Upper lobe of left lung (tissue), 4 donors: ENCODE measurements around the gene RYR1.

ENCODE experiments used
- EP300 ChIP-seq, 4 donors: sonication (generic); formaldehyde crosslinking; IDR thresholded peaks; one replicate each; pipeline ENCODE4 v1.5.1; 2017; ENCODE audit warnings: antibody characterized with exemption in 4 of 4, control low read depth in 2 of 4
- POLR2A ChIP-seq, 4 donors: fragments of 450-650 bp; IDR thresholded peaks; one replicate each; pipeline ENCODE4 v1.5.1; 2016 to 2017; ENCODE audit warnings: antibody characterized with exemption in 4 of 4, mild to moderate bottlenecking in 2 of 4
- POLR2AphosphoS5 ChIP-seq, 2 donors: sonication (generic); formaldehyde crosslinking; IDR thresholded peaks; one replicate each; pipeline ENCODE4 v1.5.1; 2017; ENCODE audit warnings: antibody characterized with exemption in 2 of 2
- TF ChIP-seq, protein P1 (sequence below), 6 experiments: fragments of 450-650 bp in 4 of 6; fragments of 200-600 bp in 2 of 6; sonication (generic) in 2 of 6; IDR thresholded peaks; one replicate each; pipeline ENCODE4 v1.5.1; 2016 to 2019; ENCODE audit warnings: antibody characterized with exemption in 6 of 6

DNA sequence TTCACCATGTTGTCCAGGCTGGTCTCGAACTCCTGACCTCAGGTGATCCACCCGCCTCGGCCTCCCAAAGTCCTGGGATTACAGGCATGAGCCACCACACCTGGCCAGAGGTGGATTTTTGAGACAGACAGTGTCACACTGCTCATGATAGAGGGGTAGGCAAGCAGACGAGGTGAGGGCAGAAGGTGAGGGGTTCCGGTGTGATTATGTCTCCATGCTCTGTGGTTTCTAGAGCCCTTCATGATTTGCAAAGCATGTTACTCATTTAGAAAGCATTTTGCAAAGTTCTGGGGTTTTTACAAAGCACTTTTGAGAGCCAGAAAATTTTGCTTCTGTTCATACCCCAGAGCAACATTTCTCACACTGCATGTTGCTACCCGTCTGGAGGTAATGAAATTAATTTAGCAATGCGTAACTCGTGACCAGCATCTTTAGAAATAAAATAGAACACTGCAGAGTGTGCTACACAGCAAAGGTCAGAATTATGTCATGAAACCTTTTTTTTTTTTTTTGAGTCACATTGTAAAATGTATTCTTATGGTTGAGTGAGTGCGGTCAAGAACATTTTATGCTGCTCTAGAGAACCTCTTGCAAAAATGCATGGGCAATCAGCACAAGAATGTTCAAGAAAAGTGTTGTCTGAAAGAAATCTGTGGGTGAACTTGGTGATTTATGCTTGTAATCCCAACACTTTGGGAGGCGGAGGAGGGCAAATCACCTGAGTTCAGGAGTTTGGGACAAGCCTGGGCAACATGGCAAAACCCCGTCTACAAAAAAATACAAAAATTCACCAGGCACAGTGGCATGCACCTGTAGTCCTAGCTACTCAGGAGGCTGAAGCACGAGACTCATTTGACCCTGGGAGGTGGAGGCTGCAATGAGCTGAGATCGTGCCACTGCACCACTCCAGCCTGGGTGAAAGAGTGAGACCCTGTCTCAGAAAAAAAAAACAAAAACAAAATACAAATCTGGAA lies 126.2 kb downstream of the RYR1 start:
- no peak for TF ChIP-seq POLR2A (IDR thresholded peaks at IDR 0.05)
- TF ChIP-seq POLR2AphosphoS5 (IDR thresholded peaks at IDR 0.05), result no peak
- TF ChIP-seq, protein P1, sequence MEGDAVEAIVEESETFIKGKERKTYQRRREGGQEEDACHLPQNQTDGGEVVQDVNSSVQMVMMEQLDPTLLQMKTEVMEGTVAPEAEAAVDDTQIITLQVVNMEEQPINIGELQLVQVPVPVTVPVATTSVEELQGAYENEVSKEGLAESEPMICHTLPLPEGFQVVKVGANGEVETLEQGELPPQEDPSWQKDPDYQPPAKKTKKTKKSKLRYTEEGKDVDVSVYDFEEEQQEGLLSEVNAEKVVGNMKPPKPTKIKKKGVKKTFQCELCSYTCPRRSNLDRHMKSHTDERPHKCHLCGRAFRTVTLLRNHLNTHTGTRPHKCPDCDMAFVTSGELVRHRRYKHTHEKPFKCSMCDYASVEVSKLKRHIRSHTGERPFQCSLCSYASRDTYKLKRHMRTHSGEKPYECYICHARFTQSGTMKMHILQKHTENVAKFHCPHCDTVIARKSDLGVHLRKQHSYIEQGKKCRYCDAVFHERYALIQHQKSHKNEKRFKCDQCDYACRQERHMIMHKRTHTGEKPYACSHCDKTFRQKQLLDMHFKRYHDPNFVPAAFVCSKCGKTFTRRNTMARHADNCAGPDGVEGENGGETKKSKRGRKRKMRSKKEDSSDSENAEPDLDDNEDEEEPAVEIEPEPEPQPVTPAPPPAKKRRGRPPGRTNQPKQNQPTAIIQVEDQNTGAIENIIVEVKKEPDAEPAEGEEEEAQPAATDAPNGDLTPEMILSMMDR (IDR thresholded peaks at IDR 0.05), result no peak
- TF ChIP-seq EP300 (IDR thresholded peaks at IDR 0.05), result no peak
